ENCODE data around the gene RDH5.
A peak's percentile ranks its signal among the peaks of the same experiment; 100 is the strongest.

RDH5 gene, protein sequence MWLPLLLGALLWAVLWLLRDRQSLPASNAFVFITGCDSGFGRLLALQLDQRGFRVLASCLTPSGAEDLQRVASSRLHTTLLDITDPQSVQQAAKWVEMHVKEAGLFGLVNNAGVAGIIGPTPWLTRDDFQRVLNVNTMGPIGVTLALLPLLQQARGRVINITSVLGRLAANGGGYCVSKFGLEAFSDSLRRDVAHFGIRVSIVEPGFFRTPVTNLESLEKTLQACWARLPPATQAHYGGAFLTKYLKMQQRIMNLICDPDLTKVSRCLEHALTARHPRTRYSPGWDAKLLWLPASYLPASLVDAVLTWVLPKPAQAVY

GRCh38 chr12:55720071-55720564 is at the start of gene RDH5:
Gene RDH5, plus strand, starts transcription at chr12:55720393. Its CDS starts 792 bp downstream, at chr12:55721185.
- peak; percentile 57 for FAIRE-seq
- peak; percentile 83 for DNase-seq (ENCODE audit: low spot score)

- FAIRE-seq (no peak), DNase-seq (ENCODE audit: low spot score) (no peak)
Observed at GRCh38 chr12:55671746-55672145, 48.4 kb upstream of the RDH5 start.

DNA sequence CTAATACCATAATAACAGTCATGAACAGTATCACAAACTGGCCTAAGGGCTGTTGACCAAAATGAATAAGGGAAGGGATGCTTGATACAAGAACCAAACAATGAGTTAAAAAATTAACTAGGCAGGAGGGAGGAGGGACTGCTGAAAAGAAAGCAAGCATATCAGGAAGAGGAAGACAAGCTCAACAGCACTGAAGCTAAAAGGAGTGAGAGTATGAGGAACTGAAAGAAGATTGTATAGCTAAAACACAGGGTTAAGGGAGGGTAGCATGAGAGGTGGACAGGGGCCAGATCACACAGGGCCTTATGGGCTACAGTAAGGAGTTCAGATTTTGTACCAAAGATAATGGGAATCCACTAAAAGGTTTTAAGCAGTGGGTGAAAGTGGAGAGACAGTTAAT is 46.6 kb upstream of the RDH5 start:
- DNase-seq (ENCODE audit: low spot score) (no peak), FAIRE-seq (no peak)

- FAIRE-seq (no peak), DNase-seq (ENCODE audit: low spot score) (no peak)
Observed at GRCh38 chr12:55675666-55676065, 44.5 kb upstream of the RDH5 start.

- FAIRE-seq, result no peak
- DNase-seq (ENCODE audit: low spot score), result no peak
Observed at GRCh38 chr12:55676707-55677106, 43.5 kb upstream of the RDH5 start.

- FAIRE-seq, result no peak
Observed at GRCh38 chr12:55679691-55680090, 40.5 kb upstream of the RDH5 start.

DNA sequence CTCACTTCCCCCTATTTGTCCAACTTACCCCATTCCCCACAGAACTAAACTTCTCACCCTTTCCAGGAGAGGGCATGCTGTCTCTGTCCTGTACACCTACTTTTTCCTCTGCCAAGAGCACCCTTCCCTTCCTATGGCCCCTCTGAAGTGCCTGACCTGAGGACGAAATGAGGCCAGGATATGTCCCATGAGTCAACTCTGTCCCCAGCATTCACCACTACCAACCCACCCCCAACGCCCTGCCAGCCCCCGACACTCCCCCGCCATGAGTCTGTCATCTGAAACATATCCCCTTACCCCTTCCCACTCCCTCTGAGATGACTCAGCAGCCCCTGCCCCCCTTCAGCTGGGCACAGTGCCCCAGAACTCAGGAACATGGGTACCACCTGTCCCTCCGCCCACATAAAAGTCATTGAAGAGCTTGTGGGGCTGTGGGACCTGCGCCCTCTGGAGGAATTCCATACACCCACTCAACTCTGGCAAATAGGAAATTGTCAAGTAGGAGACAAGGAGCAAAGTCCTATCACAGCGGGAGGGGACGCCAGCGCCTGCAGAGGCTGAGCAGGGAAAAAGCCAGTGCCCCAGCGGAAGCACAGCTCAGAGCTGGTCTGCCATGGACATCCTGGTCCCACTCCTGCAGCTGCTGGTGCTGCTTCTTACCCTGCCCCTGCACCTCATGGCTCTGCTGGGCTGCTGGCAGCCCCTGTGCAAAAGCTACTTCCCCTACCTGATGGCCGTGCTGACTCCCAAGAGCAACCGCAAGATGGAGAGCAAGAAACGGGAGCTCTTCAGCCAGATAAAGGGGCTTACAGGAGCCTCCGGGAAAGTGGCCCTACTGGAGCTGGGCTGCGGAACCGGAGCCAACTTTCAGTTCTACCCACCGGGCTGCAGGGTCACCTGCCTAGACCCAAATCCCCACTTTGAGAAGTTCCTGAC is 38.8 kb upstream of the RDH5 start:
- DNase-seq (ENCODE audit: low spot score), result peak; percentile 83
- FAIRE-seq, result peak; percentile 40

More at GRCh38 chr12:55679691-55680090, 40.5 kb upstream of the RDH5 start:
- no peak for DNase-seq (ENCODE audit: low spot score)

DNA sequence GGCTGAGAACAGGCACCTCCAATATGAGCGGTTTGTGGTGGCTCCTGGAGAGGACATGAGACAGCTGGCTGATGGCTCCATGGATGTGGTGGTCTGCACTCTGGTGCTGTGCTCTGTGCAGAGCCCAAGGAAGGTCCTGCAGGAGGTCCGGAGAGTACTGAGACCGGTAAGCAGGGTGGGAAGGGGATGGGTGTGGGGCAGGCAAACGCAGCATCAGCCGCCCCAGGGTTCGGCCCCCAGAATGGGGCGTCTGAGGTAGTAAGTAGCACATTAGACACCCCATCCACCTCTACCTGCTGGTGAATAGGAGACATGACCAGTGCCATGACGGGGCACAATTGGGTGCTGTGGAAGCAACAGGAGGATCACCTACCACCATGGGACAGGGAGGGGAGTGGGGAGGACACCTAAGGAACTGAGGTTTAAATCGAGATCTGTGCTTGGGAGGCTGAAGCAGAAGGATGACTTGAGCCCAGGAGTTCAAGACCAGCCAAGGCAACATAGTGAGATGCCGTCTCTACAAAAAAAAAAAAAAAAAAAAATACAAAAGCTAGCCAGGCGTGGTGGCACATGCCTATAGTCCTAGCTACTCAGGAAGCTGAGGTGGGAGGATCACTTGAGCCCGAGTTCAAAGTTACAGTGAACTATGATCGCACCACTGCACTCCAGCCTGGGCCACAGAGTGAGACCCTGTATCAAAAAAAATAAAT is 38.0 kb upstream of the RDH5 start:
- DNase-seq (ENCODE audit: low spot score), result no peak
- FAIRE-seq, result no peak

GRCh38 chr12:55683676-55684075 is 36.5 kb upstream of the RDH5 start:
- DNase-seq (ENCODE audit: low spot score) (no peak), FAIRE-seq (no peak)

GRCh38 chr12:55684761-55685370 is 35.3 kb upstream of the RDH5 start:
- DNase-seq (ENCODE audit: low spot score), result no peak
- no peak for FAIRE-seq

DNA sequence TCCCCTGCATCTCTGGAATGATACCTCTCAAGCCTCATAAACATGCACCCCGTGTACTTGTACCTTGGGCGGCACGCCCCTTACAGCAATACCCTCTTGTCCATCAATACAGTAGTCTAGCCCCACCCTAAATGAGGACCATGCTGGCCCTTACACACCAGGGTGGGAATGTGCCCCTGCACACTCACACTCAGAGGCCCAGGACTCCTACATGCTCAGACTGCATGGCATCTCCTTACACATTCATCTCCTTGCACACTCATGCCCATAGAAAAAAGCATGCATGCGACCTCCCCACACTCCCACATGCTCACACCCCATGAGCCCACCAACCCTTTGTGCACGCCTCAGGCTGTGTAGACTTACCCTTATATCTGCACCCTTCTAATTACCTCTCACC is 34.5 kb upstream of the RDH5 start:
- FAIRE-seq (no peak), DNase-seq (ENCODE audit: low spot score) (no peak)

GRCh38 chr12:55686366-55687010 is 33.7 kb upstream of the RDH5 start:
- DNase-seq (ENCODE audit: low spot score), result no peak
- FAIRE-seq, result no peak

DNA sequence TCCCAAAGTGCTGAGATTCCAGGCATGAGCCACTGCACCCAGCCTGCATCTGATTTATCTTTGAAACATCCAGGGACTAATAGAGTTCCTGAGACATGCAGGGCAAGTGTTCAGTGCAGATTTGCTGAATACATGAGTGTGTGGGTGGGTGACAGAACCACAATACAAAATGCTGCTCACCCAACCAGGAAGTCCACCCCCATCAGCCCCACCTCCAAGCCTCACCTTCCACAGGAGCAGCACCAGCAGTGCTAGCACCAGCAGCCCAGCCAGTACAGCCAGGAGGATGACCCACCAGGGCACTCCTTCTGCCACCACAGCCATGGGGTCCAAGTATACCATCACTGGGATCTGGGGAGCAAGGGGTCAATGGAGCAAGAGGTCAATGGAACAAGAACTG is 32.4 kb upstream of the RDH5 start:
- no peak for DNase-seq (ENCODE audit: low spot score)
- no peak for FAIRE-seq

DNA sequence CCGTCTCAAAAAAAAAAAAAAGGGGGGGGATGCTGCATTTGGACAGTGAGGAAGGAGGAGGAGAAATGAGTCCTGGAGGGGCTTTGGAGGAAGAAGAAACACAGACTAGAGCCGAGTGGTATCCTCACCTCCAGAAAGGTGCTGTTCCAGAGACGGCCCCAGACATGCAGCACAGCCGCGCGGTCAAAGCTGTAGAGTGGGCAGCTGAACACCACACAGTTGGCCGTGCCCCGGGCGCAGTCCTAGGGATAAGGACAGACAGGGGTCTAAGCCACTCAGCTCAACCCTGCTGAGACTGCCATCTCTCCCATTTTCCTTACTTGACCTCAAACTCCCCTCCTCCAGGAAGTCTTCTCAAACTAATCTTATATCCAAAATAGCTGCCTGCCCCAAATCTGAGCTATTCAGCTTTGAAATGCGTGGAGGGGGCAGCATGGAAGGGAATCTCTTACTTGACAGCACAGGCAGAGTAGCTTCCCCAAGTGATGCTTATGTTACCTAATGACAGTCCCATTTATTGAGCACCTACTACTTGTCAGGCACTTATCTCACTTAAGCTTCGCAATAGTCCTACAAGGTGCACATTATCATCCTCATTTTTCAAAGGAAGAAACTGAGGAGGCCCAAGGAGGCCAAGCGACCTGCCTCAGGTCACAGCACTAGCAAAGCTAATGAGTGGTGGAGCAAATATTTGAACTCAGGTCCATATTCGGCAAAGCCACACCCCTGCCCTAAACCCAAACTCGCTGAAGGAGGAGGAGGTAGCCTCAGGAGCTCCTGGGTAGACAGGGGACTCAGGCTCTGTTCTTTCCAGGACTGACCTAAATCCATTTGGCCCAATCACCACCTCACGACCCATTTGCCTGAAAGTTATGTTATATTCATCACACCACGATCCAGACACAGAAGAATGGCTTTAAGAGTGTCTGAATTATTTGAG is 31.2 kb upstream of the RDH5 start:
- DNase-seq (ENCODE audit: low spot score), result no peak
- FAIRE-seq, result no peak

- FAIRE-seq (no peak), DNase-seq (ENCODE audit: low spot score) (no peak)
Observed at GRCh38 chr12:55692631-55693322, 27.4 kb upstream of the RDH5 start.

DNA sequence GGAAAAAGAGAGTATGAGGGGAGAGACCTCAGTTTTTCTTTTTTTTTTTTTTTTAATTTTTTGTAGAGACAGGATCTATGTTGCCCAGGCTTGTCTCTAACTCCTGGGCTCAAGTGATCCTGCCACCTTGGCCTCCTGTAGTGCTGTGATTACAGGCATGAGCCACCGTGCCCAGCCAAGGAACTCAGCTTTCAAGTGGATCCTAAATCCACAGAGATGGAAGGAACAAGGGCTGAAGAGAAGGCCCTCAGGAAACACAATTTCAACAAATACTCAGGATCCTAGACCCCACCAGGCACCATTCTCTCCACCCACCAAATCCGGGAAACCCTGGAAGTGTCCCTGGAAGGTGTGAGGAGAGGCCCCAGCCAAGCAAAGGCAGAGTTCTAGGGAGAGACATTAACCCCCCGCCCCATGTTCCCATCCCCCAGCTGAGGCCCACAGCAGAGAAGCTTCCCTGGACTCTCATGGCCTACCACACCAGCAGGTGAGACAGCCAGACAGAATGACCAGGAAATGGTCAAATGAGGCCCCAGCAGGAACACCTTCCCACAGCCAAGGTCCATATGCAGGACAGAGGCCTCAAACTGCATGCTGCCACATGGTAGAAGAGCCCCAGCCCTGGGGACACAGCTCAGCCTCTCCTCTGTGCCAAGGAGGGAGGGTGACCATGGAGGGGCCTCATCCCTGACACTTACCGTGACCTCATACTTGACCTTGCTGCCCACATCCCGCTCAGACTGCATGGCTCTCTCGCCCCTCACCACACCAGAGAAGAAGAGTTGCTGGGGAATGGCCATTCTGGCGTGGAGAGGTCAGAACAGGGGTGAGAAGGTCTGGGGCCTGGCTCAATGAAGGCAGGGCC is 26.6 kb upstream of the RDH5 start:
- no peak for DNase-seq (ENCODE audit: low spot score)
- FAIRE-seq, result no peak

DNA sequence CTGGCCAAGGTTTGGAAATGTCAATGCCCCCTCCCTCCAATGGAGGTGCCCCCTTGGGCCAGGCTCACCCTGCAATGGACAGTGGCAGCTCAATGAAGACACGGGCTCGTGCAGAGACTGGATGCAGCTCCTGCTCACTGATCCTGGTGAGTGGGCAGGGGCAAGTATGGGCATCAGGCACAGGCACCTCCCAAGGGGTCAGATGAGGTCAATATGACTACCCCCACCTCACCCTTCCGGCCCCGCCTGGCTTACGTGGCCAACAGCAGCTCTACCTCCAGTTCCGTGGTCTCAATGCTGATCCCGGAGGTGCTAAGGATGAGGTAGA is 26.0 kb upstream of the RDH5 start:
- no peak for FAIRE-seq

DNA sequence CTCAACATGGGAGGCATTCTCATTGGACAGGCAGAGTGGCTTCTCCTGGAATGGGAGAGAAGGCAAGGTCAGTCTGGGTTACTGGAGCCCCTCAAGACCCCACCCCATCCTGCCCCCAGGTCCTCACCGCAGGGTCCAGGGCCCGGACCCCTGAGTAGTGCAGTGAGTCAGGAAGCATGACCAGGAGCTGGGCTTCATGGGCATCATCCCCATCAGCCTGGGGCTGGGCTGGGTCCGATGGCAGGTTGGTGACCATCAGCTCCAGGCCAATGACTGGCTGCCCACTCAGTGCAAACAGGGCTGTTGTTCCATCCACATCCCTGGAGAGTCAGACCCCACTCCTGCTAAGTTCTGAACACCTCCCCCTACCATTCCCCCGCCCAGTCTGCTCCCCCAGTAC is 25.5 kb upstream of the RDH5 start:
- FAIRE-seq (no peak), DNase-seq (ENCODE audit: low spot score) (no peak)

More for the DNA sequence above, 26.0 kb upstream of the RDH5 start:
- DNase-seq (ENCODE audit: low spot score), result no peak
